RPMI8226 (cell line): ENCODE results near the gene APOBR.
"Not testable (repeated sequence)": the region's sequence is repeated elsewhere in the genome, so short reads cannot be mapped to it uniquely, and the experiment has no call there.

Source experiments
- DNase-seq: peaks from one replicate; pipeline ENCODE4 v3.0.0-alpha.2; 2015

The APOBR gene

DNA sequence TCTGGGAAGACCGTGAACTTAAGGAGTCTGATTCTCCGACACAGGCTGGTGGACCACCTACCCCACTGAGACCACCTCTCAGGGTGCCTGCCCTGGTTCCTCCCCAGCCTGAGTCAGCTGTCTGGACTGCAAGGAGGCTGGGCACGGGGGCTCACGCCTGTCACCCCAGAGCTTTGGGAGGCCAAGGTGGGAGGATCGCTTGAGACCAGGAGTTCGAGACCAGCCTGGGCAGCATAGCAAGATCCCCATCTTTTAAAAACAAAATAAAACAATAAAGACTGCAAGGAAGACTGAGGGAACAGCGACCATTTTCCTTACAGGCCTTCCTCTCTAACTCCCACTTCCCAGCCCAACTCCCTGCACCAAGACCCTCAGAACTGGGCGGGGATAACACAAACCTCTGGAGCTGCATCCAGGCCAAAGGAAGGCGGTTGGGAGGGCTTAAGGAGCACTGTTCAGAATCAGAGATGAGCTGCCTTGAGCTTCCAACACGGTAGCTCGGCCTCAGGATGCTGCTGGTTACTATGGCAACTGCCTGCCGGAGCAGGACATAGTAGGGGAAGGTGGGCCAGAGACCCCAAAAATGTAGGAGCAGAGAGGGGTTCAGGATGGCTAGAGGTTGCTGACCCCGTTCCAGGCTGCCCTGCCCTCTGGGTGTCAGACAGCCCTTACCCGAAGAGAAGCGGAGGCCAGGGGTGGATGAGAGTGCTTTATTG is 4.4 kb downstream of the APOBR start:
- no peak for DNase-seq

DNA sequence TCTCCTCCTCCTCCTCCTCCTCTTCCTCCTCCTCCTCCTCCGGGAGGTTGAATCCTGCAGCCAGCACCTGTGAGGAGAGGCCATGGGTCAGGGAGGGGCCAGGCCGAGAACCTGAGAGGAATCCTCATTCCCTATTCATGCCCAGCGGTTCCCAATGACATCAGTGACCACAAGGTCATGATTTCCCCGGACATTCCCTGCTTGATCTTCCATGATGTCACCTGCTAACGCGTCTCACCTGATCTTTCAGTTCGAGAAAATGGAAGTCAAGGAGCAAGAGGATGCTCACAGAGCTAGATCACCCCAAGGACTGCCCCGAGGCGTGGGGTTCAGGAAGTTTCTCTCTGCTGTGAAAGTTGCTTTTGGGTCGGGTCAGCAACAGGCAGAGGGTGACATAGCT is 5.4 kb downstream of the APOBR start:
- no peak for DNase-seq

DNA sequence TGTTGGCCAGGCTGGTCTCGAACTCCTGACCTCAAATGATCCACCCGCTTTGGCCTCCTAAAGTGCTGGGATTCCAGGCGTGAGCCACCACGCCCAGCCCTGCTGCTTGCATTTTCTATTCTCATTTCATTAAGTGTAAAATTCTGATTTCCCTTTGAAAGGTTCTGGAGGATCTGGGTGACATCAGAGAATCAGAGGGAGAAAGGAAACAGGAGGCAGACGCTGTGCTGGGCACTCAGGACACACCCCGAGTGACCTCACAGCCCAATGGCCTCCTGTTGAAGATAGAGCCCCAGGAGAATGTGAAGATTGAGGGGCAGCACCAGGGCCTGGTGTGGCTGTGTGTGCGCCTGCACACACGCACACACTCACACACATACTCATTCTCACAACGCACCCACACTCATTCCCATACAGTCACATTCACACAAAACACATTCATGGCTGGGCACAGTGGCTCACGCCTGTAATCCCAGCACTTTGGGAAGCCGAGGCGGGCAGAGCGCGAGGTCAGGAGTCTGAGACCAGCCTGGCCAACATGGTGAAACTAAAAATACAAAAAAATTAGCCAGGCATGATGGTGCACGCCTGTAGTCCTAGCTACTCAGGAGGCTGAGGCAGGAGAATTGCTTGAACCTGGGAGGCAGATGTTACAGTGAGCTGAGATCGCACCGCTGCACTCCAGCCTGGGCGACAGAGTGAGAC is 6.2 kb downstream of the APOBR start:
- not testable (repeated sequence) for DNase-seq

DNA sequence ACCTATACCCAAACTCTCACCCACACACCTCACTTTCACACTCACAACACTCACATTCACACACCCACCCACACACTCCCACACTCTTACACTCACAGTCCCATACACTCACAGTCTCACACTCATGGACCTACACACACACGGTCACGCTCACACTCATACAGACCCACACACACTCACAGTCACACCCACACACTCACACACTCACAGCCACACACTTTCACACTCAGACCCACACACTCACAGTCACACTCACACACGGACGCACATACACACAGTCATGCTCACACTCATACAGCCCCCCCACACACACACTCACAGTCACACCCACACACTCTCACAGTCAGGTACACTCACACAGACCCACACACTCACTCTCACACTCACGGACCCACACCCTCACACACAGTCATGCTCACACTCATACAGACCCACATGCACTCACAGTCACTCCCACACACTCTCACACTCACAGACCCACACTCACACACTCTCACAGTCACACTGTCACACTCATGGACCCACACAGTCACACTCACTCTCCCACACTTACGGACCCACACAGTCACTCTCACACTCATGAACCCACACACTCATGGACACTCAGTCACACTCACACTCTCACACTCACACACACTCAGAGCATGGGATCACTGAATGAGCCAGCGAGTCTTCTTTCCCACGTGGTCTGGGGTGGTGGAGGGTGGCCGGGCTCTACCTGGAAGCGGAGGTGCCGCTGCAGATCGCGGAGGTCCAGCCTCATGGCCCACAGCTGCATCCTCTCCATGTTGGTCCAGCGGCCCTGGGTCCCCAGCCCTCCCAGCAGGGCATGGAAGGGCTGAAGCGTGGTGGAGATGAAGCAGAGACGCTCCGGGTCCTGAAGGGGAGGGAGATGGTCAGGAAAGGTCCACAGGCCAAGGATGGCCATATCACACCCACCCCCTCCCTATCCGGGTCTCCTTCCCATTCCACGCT is 7.1 kb downstream of the APOBR start:
- no peak for DNase-seq

DNA sequence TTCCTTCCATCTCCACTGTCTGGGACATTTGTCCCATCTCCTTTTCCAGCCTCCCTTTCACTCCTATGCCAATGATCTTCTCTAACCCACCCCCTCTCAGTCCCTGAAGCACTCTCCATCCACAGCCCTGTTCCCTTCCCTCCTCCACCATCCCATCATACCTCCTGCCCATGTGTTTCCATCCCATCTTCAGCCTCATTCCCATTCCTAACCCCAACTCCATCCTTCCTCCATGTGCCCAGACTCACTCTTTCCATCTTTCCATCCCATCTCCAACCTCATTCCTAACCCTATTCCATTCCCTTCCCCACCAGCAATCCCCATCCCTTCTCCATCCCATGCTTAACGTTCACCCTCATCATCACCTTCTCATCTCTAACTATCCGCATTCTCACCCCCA is 7.8 kb downstream of the APOBR start:
- DNase-seq, result no peak

DNA sequence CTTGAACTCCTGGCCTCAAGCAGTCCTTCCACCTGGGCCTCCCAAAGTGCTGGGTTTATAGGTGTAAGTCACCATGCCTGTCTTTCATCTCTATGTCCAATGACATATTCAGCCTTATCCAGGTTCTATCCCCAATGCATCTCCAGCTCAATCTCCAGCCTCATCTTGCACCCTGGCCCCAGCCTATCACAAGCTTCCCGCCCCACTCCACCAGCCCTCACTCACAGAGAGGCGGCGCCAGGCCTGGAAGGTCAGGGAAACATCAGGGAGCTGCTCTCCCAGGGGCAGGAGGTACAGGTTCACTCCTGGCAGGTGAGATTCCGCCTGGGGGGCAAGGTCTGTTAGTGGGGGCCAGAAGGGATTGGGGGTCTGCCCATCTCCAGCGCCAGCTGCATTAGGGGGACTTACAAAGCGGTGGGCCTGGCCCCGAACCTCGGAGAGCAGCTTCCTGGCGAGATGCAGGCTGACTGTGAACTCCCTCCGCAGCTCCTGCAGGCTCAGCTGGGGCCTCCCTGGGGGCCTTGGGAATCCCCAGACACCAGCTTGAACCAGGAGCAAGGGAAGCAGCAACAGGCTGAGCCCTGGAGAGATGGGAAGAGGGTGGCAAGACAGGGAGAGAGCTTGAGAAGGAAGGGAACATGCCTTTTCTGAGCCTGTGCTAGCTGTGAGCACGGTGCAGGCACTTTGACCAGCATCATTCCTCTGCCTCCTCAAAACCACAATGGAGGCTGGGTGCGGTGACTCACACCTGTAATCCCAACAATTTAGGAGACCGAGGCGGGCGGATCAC is 9.2 kb downstream of the APOBR start:
- DNase-seq, result no peak

DNA sequence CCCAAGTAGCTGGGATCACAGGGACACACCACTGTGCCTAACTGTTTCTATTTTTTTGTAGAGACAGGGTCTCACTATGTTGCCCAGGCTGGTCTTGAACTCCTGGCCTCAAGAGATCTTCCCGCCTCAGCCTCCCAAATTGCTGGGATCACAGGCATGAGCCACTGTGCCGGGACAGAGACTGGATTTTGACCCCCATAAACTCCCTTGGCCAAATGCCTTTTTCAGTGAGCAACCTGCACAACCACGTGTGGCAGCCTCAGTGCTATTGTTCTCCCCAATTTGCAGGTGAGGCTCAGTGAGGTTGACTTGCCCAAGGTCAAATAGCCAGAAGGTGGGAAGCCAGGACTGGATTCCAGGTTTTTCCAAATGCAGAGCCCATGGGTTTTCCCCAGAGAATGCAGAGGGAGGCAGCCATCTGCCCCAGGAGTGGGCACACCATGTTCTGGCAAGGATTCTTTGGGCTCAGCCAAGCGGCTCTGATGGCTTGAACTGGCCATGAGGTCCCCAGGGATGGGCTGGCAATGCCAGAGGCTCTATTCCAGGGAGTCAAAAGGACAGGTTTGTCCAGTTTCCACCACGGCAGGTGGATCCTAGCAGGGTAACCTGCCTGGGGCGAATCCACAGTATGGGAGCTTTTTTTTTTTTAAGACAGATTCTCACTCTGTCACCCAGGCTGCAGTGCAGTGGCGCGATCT is 10.4 kb downstream of the APOBR start:
- DNase-seq, result no peak

DNA sequence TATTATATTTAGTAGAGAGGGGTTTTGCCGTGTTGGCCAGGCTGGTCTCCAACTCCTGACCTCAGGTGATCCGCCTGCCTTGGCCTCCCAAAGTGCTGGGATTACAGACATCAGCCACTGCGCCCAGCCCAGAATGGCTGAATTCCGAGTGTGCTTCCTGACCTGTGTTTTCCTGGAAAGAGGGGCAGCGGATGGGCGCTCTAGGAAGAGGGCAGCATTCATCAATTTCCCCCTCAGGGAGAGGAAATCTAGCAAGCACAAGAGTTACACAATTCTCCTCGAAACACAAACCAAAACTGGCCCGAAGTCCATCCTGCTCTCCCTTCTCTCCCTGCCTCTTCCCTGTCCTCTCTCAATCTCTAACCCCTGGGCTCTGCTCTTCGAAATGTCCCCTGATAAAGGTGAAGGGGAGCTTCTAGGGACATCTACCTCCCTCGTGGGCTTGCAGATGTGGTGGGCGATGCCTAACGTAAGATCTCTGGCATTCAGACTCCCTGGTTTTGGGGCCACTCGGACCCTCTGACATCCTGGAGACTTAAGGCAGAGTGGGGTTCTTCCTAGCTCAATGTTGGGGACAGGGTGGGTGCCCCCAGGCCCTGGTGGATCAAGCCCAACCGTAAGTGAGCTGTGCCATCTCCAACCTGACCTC is 11.2 kb downstream of the APOBR start:
- no peak for DNase-seq

DNA sequence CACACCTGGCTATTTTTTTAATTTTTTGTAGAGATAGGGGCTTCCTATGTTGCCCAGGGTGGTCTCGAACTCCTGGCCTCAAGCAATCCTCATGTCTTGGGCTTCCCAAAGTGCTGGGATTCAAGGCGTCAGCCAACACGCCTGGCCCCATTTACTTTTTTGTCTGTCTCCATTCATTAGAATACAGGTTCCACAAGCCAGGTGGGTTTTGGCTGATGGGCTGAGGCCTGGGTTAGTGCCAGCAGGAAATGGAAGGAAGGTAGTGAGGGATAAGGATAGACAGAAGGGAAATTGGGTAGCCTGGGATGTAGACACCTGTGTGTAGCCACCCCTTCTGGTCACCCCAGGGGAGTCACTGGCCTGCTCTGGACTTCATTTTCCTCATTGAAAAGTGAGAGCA is 16.6 kb downstream of the APOBR start:
- DNase-seq, result no peak

DNA sequence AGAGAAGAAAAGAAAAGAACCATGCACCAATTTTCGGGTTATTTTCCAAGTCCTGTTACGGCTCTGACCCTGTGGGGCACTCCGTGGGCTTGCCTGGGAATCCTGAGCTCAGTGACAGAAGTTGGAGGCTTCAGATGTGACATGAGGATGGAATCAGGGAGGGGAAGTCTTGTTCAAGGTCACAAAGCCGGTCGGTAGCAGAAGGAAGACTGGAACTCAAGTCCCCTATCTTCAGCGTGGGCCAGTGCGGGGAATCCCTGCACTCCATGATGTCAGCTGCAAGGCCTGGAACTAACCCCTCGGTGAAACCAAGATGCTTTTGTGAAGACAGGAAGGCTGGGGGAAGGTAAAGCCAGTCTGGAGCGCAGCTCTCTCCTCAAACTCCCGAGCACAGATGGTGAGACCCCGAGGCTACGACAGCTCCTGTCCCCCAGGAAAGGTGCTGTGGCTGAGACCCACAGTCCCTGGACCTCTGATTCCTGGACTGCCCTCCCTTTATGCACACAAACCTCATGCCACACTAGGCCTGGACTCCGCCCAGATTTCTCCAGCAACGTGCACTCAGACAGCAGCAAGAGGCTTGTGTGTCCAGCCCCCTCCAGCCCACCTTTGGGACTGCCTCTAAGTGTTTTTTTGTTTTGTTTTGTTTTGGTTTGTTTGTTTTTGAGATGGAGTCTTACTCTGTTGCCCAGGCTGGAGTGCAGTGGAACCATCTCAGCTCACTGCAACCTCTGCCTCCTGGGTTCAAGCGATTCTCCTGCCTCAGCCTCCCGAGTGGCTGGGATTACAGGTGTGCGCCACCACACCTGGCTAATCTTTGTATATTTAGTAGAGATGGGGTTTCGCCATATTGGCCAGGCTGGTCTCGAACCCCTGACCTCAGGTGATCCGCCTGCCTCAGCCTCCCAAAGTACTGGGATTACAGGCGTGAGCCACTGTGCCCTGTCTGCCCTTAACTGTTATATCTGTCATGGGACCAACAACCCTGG is 17.7 kb downstream of the APOBR start:
- DNase-seq, result no peak

DNA sequence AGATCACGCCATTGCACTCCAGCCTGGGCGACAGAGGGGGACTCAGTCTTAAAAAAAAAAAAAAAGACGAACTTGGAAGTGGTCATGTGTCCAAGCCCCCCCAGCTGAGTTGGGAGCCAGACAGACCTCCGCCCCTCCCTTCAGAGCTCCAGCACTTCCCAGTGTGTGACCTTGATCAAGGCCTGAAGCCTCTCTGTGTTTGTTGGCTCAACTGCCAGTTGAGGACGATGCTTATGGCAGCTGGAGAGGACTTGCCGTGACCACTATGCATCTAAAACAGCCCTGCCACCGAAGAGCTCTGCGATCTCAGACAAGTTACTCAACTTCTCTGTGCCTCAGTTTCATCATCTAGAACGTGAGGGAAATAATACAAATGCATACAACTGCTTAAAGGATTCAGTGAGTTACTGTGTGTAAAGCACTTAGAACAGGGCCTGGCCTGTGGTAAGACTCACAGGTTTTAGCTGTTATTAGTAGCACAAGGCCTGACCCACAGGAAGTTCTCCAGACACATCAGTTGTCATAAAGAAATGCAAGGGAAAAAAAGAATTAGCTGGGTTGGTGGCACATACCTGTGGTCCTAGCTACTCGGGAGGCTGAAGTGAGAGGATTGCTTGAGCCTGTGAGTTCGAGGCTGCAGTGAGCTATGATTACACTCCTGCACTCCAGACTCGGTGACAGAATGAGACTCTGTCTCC is 19.2 kb downstream of the APOBR start:
- no peak for DNase-seq

DNA sequence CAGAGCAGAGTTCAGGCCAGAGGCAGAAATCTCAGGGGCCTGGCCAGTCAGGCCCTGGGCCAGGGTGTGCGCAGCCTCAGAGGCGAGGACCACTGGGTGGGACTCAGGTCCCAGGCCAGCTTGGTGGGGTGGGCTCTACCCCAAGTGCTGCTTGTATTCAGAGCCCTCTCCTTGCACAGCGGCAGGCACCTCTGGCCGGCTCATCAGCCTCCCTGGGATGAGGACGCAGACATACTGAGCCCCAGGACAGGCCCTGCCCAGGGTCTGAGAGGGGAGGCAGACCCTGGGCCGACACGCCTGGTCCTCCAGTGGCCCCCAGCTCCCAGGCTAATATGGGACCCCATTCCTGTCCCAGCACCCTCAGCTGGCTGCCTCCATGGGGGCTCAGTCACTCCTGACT is 19.8 kb downstream of the APOBR start:
- no peak for DNase-seq

DNA sequence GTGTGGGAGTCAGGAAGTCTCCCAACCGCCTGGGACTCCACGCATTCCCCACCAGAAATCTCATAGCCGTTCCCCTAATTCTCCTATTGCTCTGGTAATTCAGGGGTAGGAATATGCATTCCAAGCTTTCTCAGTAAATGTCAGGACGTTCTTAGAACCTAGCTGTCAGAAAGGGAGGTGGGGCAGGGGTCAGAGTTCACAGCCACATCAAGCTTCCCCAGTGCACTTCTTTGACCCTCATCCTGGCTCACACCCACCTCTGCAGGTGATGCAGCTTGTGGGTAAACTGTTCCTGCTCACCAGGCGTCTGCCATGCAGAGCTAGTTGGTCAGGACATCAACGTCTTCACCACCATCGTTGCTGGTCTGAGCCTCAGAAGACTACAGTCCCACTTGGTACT is 26.2 kb downstream of the APOBR start:
- DNase-seq, result no peak

DNA sequence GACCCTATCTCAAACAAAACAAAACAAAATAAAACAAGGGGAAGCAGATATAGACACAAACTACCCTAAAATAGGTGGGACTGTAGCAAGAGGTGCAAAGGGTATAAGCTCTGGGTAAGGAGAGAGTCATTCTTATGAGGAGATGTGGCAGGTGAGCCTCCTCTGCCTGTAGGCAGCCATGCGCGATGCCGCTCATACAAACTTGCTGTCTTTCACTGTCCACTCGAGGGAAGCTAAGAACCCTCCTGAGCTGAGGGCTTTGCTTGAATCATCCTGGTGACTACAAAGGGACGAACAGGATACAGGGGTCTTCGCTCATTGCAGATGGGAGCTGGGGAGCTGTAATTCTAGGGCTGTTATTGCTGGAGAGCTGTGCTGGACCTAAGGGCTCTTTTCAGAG is 27.0 kb downstream of the APOBR start:
- DNase-seq, result no peak

DNA sequence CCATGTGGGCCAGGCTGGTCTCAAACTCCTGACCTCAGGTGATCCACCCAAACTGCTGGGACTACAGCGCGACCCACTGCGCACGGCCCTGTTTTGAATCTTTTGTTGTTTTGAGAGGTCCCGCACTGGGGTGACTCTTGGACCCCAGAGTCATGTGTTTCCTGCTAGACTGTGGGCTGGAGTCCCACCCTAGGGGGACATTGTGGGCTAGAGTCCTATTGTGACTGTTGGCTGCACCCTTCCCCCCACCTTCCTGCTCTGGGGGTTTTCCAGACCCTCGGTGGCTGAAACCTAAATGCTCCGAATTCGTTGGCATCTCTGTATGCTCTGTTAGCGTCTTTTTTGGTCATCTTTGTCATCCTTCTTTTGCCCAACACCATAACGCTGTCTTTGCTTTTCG is 28.3 kb downstream of the APOBR start:
- DNase-seq, result no peak

DNA sequence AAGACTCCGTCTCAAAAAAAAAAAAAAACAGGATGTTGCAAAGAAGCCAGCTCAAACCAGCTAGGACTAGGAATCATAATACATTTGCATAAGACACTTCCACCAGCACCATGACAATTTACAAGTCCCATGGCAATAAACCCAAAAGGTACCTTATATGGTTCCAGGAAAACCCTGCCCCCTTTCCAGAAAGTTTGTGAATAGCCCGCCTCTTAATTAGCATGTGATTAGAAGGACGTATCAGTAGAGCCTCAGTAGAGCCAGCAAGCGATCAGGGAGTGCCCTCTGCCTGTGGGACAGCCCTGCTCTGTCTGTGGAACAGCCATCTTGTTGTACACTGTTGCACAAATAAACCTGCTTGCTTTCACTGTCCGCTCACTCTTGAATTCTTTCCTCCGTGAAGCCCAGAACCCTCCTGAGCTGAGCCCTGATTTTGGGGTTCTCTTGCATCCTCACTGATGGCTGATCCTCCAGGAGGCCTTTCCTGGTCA is 30.3 kb downstream of the APOBR start:
- DNase-seq, result no peak

DNA sequence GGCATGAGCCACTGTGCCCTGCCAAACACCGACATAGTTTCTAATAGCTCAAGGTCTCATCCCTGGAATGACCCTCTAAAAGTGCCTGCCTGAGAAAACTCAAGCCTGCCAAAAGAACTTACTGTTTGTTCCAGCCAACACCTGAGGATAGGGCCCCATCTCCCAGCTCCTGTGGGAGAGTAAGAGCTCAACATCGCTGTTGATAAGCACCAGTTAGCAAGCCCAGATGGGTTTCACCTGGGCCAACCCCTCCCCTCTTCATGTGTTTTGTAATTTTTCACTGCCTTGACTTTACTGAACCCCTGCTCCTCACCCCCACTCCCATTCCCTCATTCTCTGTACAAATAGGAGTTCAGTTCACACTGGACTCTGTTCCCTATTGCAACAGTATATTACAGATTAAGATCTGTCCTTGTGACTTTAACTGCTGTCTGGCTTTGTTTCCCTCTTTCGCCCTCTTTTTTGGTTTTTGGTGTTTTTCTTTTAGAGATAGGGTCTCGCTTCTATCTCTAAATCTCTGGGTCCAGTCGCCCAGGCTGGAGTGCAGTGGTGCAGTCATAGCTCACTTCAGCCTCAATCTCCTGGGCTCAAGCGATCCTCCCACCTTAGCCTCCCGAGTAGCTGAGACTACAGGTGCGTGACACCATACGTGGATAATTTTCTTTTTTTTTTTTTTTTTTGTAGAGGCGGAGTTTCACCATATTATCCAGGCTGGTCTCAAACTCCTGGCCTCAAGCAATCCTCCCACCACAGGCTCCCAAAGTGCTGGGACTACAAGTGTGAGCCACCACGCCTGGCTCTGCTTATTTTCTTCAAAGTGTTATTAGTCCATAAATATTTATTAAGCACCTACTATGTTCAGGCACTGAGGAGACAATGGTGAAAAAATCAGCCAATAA is 32.0 kb downstream of the APOBR start:
- DNase-seq, result no peak

DNA sequence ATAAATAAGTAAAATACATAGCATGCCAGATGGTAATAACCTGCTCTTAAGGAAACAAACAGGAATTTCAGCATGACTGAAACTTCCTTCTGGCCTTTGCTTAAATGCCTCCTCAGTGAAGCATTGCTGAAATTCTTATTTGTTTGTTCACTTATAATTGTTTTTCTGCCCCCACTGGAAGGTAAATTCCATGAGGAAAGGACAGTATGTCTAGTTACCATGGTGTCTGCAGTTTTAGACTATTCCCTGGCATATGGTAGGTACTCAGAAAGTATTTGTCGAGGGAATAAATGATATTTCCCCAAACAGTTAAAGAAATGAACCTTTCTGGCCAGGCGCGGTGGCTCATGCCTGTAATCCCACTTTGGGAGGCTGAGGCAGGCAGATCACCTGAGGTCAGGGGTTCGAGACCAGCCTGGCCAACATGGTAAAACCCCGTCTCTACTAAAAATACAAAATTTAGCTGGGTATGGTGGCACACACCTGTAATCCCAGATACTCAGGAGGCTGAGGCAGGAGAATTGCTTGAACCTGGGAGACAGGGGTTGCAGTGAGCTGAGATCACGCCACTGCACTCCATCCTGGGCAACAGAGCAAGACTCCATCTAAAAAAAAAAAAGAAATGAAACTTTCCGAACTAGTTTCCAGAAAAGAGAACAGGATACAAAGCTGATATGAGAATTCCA is 32.8 kb downstream of the APOBR start:
- DNase-seq, result not testable (repeated sequence)
